ENCODE results near the gene CD69. TPM values are rescaled to one million over a fixed set of nuclear protein-coding genes. Genes with fewer than 3 reads are reported as not detected.
"Not testable (repeated sequence)": the region's sequence is repeated elsewhere in the genome, so short reads cannot be mapped to it uniquely, and the experiment has no call there.

Gene CD69
- total and polyA plus RNA-seq, 9 donors: 0.34 to 1.8 (median 0.92) TPM

GRCh38 chr12:9724023-9724422, 36.7 kb downstream of the CD69 start:
- Histone ChIP-seq H3K27ac (ENCODE audit: low read length) (no peak overlapping the region), H3K27me3 (ENCODE audit: control insufficient read depth, insufficient read depth, low read length) (no peaks in the 10 kb centered on the region), H3K4me1 (ENCODE audit: control insufficient read depth, insufficient read depth, low read length) (no peaks in the 10 kb centered on the region), H3K36me3 (ENCODE audit: control insufficient read depth, insufficient read depth, low read length) (no peaks in the 10 kb centered on the region), H3K9me3 (replicated peaks; ENCODE audit: control insufficient read depth, low read depth, low read length) (no peaks in the 10 kb centered on the region), H3K4me3 (ENCODE audit: low read length) (no peak overlapping the region)
- WGBS (ENCODE audit: insufficient coverage): no CpG with 5 or more reads among the region's 1 CpG
- DNase-seq: no peak

GRCh38 chr12:9721394-9722092, 39.2 kb downstream of the CD69 start:
- Histone ChIP-seq H3K4me1 (ENCODE audit: control insufficient read depth, insufficient read depth, low read length) (no peaks in the 10 kb centered on the region), H3K36me3 (ENCODE audit: control insufficient read depth, insufficient read depth, low read length) (no peaks in the 10 kb centered on the region), H3K27ac (ENCODE audit: low read length) (peak overlapping the region; percentile 16), H3K4me3 (ENCODE audit: low read length) (no peak overlapping the region), H3K9me3 (replicated peaks; ENCODE audit: control insufficient read depth, low read depth, low read length) (no peaks in the 10 kb centered on the region), H3K27me3 (ENCODE audit: control insufficient read depth, insufficient read depth, low read length) (no peaks in the 10 kb centered on the region)
- DNase-seq: peak; percentile 33
- WGBS (ENCODE audit: insufficient coverage): 100% methylated on average over 1 of the region's 5 CpGs

- Histone ChIP-seq H3K27ac (ENCODE audit: low read length) (no peak overlapping the region), H3K27me3 (ENCODE audit: control insufficient read depth, insufficient read depth, low read length) (no peaks in the 10 kb centered on the region), H3K4me1 (ENCODE audit: control insufficient read depth, insufficient read depth, low read length) (no peaks in the 10 kb centered on the region), H3K4me3 (ENCODE audit: low read length) (no peak overlapping the region), H3K36me3 (ENCODE audit: control insufficient read depth, insufficient read depth, low read length) (no peaks in the 10 kb centered on the region), H3K9me3 (replicated peaks; ENCODE audit: control insufficient read depth, low read depth, low read length) (no peaks in the 10 kb centered on the region)
- no peak for DNase-seq
- no CpG with 5 or more reads among the region's 1 CpG for WGBS (ENCODE audit: insufficient coverage)
Measured at GRCh38 chr12:9719790-9720189, 40.9 kb downstream of the CD69 start.

GRCh38 chr12:9718968-9719367, 41.7 kb downstream of the CD69 start:
- H3K4me1 ChIP-seq (ENCODE audit: control insufficient read depth, insufficient read depth, low read length): no peaks in the 10 kb centered on the region
- 100% methylated on average over 1 of the region's 7 CpGs for WGBS (ENCODE audit: insufficient coverage)
- H3K9me3 ChIP-seq (replicated peaks; ENCODE audit: control insufficient read depth, low read depth, low read length): no peaks in the 10 kb centered on the region
- no peak overlapping the region for H3K27ac ChIP-seq (ENCODE audit: low read length)
- no peaks in the 10 kb centered on the region for H3K27me3 ChIP-seq (ENCODE audit: control insufficient read depth, insufficient read depth, low read length)
- DNase-seq: no peak
- H3K36me3 ChIP-seq (ENCODE audit: control insufficient read depth, insufficient read depth, low read length): no peaks in the 10 kb centered on the region
- H3K4me3 ChIP-seq (ENCODE audit: low read length): no peak overlapping the region

- no peaks in the 10 kb centered on the region for H3K4me1 ChIP-seq (ENCODE audit: control insufficient read depth, insufficient read depth, low read length)
- WGBS (ENCODE audit: insufficient coverage): 92% methylated on average over 12 of the region's 15 CpGs
- DNase-seq: no peak
- H3K27me3 ChIP-seq (ENCODE audit: control insufficient read depth, insufficient read depth, low read length): no peaks in the 10 kb centered on the region
- no peaks in the 10 kb centered on the region for H3K9me3 ChIP-seq (replicated peaks; ENCODE audit: control insufficient read depth, low read depth, low read length)
- no peak overlapping the region for H3K4me3 ChIP-seq (ENCODE audit: low read length)
- no peak overlapping the region for H3K27ac ChIP-seq (ENCODE audit: low read length)
- H3K36me3 ChIP-seq (ENCODE audit: control insufficient read depth, insufficient read depth, low read length): no peaks in the 10 kb centered on the region
Measured at GRCh38 chr12:9717070-9717925, 43.4 kb downstream of the CD69 start.

GRCh38 chr12:9713032-9713558, 47.6 kb downstream of the CD69 start:
- WGBS (ENCODE audit: insufficient coverage): no CpG with 5 or more reads among the region's 6 CpGs
- DNase-seq; H3K27ac ChIP-seq (ENCODE audit: low read length); H3K36me3 ChIP-seq (ENCODE audit: control insufficient read depth, insufficient read depth, low read length); H3K9me3 ChIP-seq (replicated peaks; ENCODE audit: control insufficient read depth, low read depth, low read length); H3K27me3 ChIP-seq (ENCODE audit: control insufficient read depth, insufficient read depth, low read length); H3K4me3 ChIP-seq (ENCODE audit: low read length); H3K4me1 ChIP-seq (ENCODE audit: control insufficient read depth, insufficient read depth, low read length): not testable (repeated sequence)

- DNase-seq: no peak
- Histone ChIP-seq H3K4me1 (ENCODE audit: control insufficient read depth, insufficient read depth, low read length) (no peaks in the 10 kb centered on the region), H3K9me3 (replicated peaks; ENCODE audit: control insufficient read depth, low read depth, low read length) (no peaks in the 10 kb centered on the region), H3K4me3 (ENCODE audit: low read length) (no peak overlapping the region), H3K36me3 (ENCODE audit: control insufficient read depth, insufficient read depth, low read length) (no peaks in the 10 kb centered on the region), H3K27ac (ENCODE audit: low read length) (no peak overlapping the region), H3K27me3 (ENCODE audit: control insufficient read depth, insufficient read depth, low read length) (no peaks in the 10 kb centered on the region)
- WGBS (ENCODE audit: insufficient coverage): no CpG with 5 or more reads among the region's 1 CpG
Measured at GRCh38 chr12:9711664-9712063, 49.0 kb downstream of the CD69 start.

GRCh38 chr12:9710584-9711375, 49.9 kb downstream of the CD69 start:
- Histone ChIP-seq H3K36me3 (ENCODE audit: control insufficient read depth, insufficient read depth, low read length) (no peaks in the 10 kb centered on the region), H3K9me3 (replicated peaks; ENCODE audit: control insufficient read depth, low read depth, low read length) (no peaks in the 10 kb centered on the region), H3K27me3 (ENCODE audit: control insufficient read depth, insufficient read depth, low read length) (no peaks in the 10 kb centered on the region), H3K27ac (ENCODE audit: low read length) (no peak overlapping the region), H3K4me3 (ENCODE audit: low read length) (no peak overlapping the region), H3K4me1 (ENCODE audit: control insufficient read depth, insufficient read depth, low read length) (no peaks in the 10 kb centered on the region)
- WGBS (ENCODE audit: insufficient coverage): 100% methylated on average over 2 of the region's 3 CpGs
- DNase-seq: no peak

- 100% methylated on average over 1 of the region's 3 CpGs for WGBS (ENCODE audit: insufficient coverage)
- no peaks in the 10 kb centered on the region for H3K36me3 ChIP-seq (ENCODE audit: control insufficient read depth, insufficient read depth, low read length)
Measured at GRCh38 chr12:9708853-9709252, 51.8 kb downstream of the CD69 start.

More at GRCh38 chr12:9708853-9709252, 51.8 kb downstream of the CD69 start:
- Histone ChIP-seq H3K9me3 (replicated peaks; ENCODE audit: control insufficient read depth, low read depth, low read length) (no peaks in the 10 kb centered on the region), H3K4me3 (ENCODE audit: low read length) (no peak overlapping the region), H3K27ac (ENCODE audit: low read length) (no peak overlapping the region), H3K27me3 (ENCODE audit: control insufficient read depth, insufficient read depth, low read length) (no peaks in the 10 kb centered on the region), H3K4me1 (ENCODE audit: control insufficient read depth, insufficient read depth, low read length) (no peaks in the 10 kb centered on the region)
- no peak for DNase-seq
